Astrocyte (in vitro differentiated cells and primary cell): ENCODE results near the gene ZBTB22. TPM values are rescaled to one million over a fixed set of nuclear protein-coding genes. Genes with fewer than 3 reads are reported as not detected.

Experiments used
- DNase-seq: peaks from one replicate; pipeline ENCODE4 v3.0.0-alpha.2; 2010; ENCODE audit warnings: low read depth
- FAIRE-seq: peaks from 2 replicates; lab custom pipeline; 2011; peaks lifted over from hg19 to GRCh38; lab: Jason Lieb, UNC
- H2AFZ ChIP-seq: 2 replicates; pipeline ENCODE4 v1.6.0; 2012; ENCODE audit warnings: low read depth, low read length, inconsistent platforms
- H3K27ac ChIP-seq: 2 replicates; pipeline ENCODE4 v1.5.1; 2011; ENCODE audit warnings: low read depth, low read length, inconsistent platforms
- H3K27me3 ChIP-seq: 2 replicates; pipeline ENCODE4 v1.6.0; 2011; ENCODE audit warnings: low read length, inconsistent platforms; ENCODE audit not compliant: insufficient read depth
- H3K36me3 ChIP-seq: 2 replicates; pipeline ENCODE4 v1.5.1; 2011; ENCODE audit warnings: low read length, inconsistent platforms; ENCODE audit not compliant: insufficient read depth
- H3K4me1 ChIP-seq: 2 replicates; pipeline ENCODE4 v1.5.1; 2011; ENCODE audit warnings: low read length, inconsistent platforms; ENCODE audit not compliant: insufficient read depth
- H3K4me2 ChIP-seq: 2 replicates; pipeline ENCODE4 v1.6.0; 2012; ENCODE audit warnings: low read length, inconsistent platforms
- H3K4me3 ChIP-seq: 2 replicates; pipeline ENCODE4 v1.5.1; 2011; ENCODE audit warnings: low read depth, mild to moderate bottlenecking, low read length, inconsistent platforms; ENCODE audit not compliant: insufficient read depth
- H3K79me2 ChIP-seq: 2 replicates; pipeline ENCODE4 v1.6.0; 2012; ENCODE audit warnings: mild to moderate bottlenecking, low read length, inconsistent platforms; ENCODE audit not compliant: insufficient read depth
- H3K9ac ChIP-seq: 2 replicates; pipeline ENCODE4 v1.6.0; 2012; ENCODE audit warnings: mild to moderate bottlenecking, low read length, inconsistent platforms
- H3K9me3 ChIP-seq: 2 replicates; pipeline ENCODE4 v1.5.1; 2012; ENCODE audit warnings: low read depth, mild to moderate bottlenecking, low read length, inconsistent platforms; ENCODE audit not compliant: insufficient read depth
- H4K20me1 ChIP-seq: 2 replicates; pipeline ENCODE4 v1.6.0; 2012; ENCODE audit warnings: low read length, inconsistent platforms; ENCODE audit not compliant: insufficient read depth
- H3K27ac Mint-ChIP-seq: one replicate; pipeline ENCODE4 v1.8.0; 2021; ENCODE audit warnings: mild to moderate bottlenecking, mixed read lengths; ENCODE audit not compliant: unreplicated experiment
- H3K27me3 Mint-ChIP-seq: one replicate; pipeline ENCODE4 v1.8.0; 2021; ENCODE audit warnings: low read depth, mixed read lengths; ENCODE audit not compliant: unreplicated experiment
- H3K36me3 Mint-ChIP-seq: one replicate; pipeline ENCODE4 v1.8.0; 2021; ENCODE audit warnings: low read depth, mixed read lengths; ENCODE audit not compliant: unreplicated experiment
- H3K4me1 Mint-ChIP-seq: one replicate; pipeline ENCODE4 v1.8.0; 2021; ENCODE audit warnings: low read depth, mixed read lengths; ENCODE audit not compliant: unreplicated experiment
- H3K4me3 Mint-ChIP-seq: one replicate; pipeline ENCODE4 v1.8.0; 2021; ENCODE audit warnings: mild to moderate bottlenecking, moderate library complexity, mixed read lengths; ENCODE audit not compliant: unreplicated experiment
- H3K9me3 Mint-ChIP-seq: one replicate; pipeline ENCODE4 v1.8.0; 2021; ENCODE audit warnings: mild to moderate bottlenecking, mixed read lengths; ENCODE audit not compliant: unreplicated experiment
- EZH2 ChIP-seq: IDR thresholded peaks from 2 replicates; pipeline ENCODE4 v1.6.1; 2012; ENCODE audit warnings: mild to moderate bottlenecking, low read length, inconsistent platforms; ENCODE audit not compliant: insufficient read depth
- total RNA-seq: library from RNA; stranded (reverse); gene quantifications from 2 replicates; pipeline ENCODE4 v1.2.1, GENCODE V29; 2021
- TF ChIP-seq, protein P1 (sequence below): IDR thresholded peaks from 2 replicates; pipeline ENCODE4 v1.5.1; 2011; ENCODE audit warnings: low read depth, mild to moderate bottlenecking, inconsistent platforms, low read length, moderate library complexity; ENCODE audit not compliant: insufficient read depth

Gene ZBTB22
- total RNA-seq, 1 donor from 2014 or later = 13.1 TPM

DNA sequence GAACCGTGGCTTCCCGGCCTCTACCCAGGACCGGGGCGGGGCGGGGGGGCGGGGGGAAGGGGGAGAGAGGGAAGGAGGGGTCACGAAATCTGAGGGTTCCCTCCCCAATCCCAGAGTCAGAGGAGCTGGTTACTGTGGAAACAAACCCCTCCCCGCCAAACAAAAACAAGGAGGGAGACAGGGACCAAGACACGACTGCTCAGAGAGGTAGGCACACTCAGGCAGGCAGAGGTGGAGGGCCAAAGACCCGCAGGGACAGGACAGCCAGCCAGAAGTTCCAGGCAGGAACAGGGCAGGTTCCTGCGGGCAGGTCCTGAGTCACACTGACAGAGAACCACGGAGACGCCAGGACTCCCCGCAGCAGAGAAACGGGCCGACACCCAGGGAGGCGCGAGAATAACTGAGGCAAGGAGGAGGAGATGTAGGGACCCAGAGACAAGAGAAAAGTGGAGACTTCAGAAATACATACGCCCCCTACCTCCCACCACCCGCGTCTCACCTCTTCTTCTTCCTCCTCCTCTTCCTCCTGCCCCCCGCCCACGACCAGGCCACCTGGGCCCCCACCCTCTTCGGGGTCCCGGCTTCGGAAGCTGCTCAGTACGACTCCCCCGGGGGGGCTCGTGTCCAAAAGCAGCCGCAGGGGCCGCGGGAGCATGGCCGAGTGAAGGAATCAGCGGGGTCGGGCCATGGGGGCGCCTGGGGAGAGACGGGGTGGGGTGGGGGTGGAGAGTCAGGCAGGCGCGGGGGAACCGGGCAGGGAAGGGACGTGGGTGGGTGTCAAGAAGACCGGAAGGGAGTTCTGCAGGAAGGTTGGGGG lies 19.4 kb downstream of the ZBTB22 start:
- peaks cover 7% of the 10 kb centered on the region for H3K4me1 Mint-ChIP-seq
- H3K9me3 Mint-ChIP-seq = no peaks in the 10 kb centered on the region
- H2AFZ ChIP-seq = peak overlapping the region; percentile 50

DNA sequence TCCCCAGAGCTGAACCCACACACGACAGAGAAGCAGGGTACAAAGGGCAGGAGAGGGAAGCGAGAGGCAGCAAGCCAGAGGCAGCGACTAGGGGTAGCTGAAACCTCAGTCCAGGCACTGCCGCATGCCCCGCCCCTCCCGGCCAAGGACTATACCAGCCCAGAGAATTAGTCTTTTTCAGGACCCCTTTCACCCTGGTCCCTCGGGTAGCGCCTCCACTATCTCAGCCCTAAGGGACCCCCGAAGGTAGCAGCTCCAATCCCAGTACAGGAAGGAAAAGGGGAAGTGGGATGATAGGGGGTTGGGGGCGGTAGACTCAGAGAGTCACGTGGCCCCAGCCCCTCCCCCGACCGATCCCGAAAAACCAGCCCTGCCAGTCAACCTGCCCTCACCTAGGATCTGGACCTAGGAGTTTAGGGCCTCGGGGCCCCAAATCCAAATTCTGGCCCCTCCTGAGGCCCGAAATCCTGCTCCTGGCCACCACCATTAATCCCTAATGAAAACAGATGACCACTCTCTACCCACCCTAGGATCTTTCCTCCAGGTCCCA lies 20.1 kb downstream of the ZBTB22 start:
- no peak for TF ChIP-seq EZH2
- Histone ChIP-seq H3K9me3 (no peaks in the 10 kb centered on the region), H3K79me2 (peaks cover 22% of the 10 kb centered on the region), H3K4me1 (peaks cover 8% of the 10 kb centered on the region), H3K4me2 (peak overlapping the region; percentile 99), H2AFZ (peak overlapping the region; percentile 54), H3K27ac (peak overlapping the region; percentile 13), H4K20me1 (peaks cover 19% of the 10 kb centered on the region), H3K9ac (peak overlapping the region; percentile 92), H3K36me3 (peaks cover under 1% of the 10 kb centered on the region), H3K4me3 (peak overlapping the region; percentile 80), H3K27me3 (no peaks in the 10 kb centered on the region)
- FAIRE-seq (no peak), DNase-seq (no peak)
- Mint-ChIP-seq H3K27ac (peak overlapping the region; percentile 93), H3K4me3 (peak overlapping the region; percentile 97), H3K4me1 (peaks cover 7% of the 10 kb centered on the region), H3K27me3 (no peaks in the 10 kb centered on the region), H3K9me3 (no peaks in the 10 kb centered on the region), H3K36me3 (peaks cover 9% of the 10 kb centered on the region)

More for the DNA sequence above, 19.4 kb downstream of the ZBTB22 start:
- Histone ChIP-seq H3K36me3 (no peaks in the 10 kb centered on the region), H3K4me2 (peak overlapping the region; percentile 99), H3K9me3 (no peaks in the 10 kb centered on the region), H3K27ac (peak overlapping the region; percentile 87), H3K4me1 (peaks cover 8% of the 10 kb centered on the region), H3K79me2 (peaks cover 25% of the 10 kb centered on the region), H4K20me1 (peaks cover 19% of the 10 kb centered on the region), H3K4me3 (peak overlapping the region; percentile 80), H3K27me3 (no peaks in the 10 kb centered on the region), H3K9ac (peak overlapping the region; percentile 92)
- no peak for FAIRE-seq
- Mint-ChIP-seq H3K27me3 (no peaks in the 10 kb centered on the region), H3K27ac (peak overlapping the region; percentile 98), H3K36me3 (peaks cover 9% of the 10 kb centered on the region), H3K4me3 (peak overlapping the region; percentile 97)
- peak; percentile 68 for DNase-seq
- TF ChIP-seq EZH2 = no peak
- TF ChIP-seq, protein P1, sequence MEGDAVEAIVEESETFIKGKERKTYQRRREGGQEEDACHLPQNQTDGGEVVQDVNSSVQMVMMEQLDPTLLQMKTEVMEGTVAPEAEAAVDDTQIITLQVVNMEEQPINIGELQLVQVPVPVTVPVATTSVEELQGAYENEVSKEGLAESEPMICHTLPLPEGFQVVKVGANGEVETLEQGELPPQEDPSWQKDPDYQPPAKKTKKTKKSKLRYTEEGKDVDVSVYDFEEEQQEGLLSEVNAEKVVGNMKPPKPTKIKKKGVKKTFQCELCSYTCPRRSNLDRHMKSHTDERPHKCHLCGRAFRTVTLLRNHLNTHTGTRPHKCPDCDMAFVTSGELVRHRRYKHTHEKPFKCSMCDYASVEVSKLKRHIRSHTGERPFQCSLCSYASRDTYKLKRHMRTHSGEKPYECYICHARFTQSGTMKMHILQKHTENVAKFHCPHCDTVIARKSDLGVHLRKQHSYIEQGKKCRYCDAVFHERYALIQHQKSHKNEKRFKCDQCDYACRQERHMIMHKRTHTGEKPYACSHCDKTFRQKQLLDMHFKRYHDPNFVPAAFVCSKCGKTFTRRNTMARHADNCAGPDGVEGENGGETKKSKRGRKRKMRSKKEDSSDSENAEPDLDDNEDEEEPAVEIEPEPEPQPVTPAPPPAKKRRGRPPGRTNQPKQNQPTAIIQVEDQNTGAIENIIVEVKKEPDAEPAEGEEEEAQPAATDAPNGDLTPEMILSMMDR = no peak

DNA sequence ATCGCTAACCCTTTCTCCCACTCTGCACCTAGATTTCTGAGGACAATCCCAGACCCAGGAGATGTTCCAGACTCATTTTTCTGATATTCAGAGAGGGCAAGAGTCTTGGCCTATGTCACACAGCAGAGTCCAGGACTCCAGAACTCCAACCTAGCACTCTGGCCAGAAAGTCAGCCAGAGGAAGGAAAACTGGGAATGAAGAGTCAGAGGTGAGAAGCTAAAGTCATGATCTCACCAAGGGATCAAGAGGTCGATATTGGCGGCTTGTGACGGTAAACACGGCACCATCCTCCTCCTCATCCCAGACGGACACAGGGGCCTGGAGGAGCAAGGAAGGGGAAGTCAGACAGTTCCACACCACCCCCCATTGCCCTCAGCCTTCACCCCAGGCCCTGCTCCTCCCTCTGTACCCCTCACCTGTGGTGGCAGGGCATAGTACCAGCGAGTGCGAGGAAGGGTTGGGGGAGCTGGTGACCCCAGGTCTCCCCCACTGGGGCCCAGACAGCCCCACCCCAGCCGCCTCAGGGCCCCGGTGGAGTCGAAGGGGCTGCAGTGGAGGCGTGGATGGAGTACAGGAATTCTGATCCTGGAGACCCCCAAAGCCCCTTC lies 20.6 kb downstream of the ZBTB22 start:
- no peak for TF ChIP-seq EZH2
- TF ChIP-seq, protein P1 = no peak
- peak overlapping the region; percentile 99 for H3K4me2 ChIP-seq
- peaks cover 8% of the 10 kb centered on the region for H3K4me1 ChIP-seq
- no peak overlapping the region for H3K27ac ChIP-seq
- H3K4me3 Mint-ChIP-seq = peak overlapping the region; percentile 97
- H3K4me3 ChIP-seq = peak overlapping the region; percentile 80
- H3K36me3 Mint-ChIP-seq = peaks cover 9% of the 10 kb centered on the region
- no peak overlapping the region for H3K27ac Mint-ChIP-seq
- FAIRE-seq (no peak), DNase-seq (no peak)
- no peaks in the 10 kb centered on the region for H3K9me3 ChIP-seq
- H2AFZ ChIP-seq = peak overlapping the region; percentile 54
- peaks cover 26% of the 10 kb centered on the region for H3K79me2 ChIP-seq
- H3K9me3 Mint-ChIP-seq = no peaks in the 10 kb centered on the region
- no peaks in the 10 kb centered on the region for H3K27me3 ChIP-seq
- peaks cover 6% of the 10 kb centered on the region for H3K36me3 ChIP-seq
- peak overlapping the region; percentile 92 for H3K9ac ChIP-seq
- peaks cover 18% of the 10 kb centered on the region for H4K20me1 ChIP-seq
- H3K27me3 Mint-ChIP-seq = no peaks in the 10 kb centered on the region
- peaks cover 7% of the 10 kb centered on the region for H3K4me1 Mint-ChIP-seq
